Endodermal cell (in vitro differentiated cells): ENCODE measurements around the gene AP5S1. TPM values are rescaled to one million over a fixed set of nuclear protein-coding genes. Genes with fewer than 3 reads are reported as not detected.

Experiments
- DNase-seq: peaks from one replicate; pipeline ENCODE4 v3.0.0-alpha.2; 2017
- H3K27ac ChIP-seq: 2 replicates; pipeline ENCODE4 v1.5.1; 2013; ENCODE audit warnings: mild to moderate bottlenecking, low read depth, low read length, moderate library complexity
- H3K27me3 ChIP-seq: 2 replicates; pipeline ENCODE4 v1.6.1; 2013; ENCODE audit warnings: mild to moderate bottlenecking, low read length, moderate library complexity; ENCODE audit not compliant: insufficient read depth, control insufficient read depth, poor library complexity, severe bottlenecking
- H3K36me3 ChIP-seq: 2 replicates; pipeline ENCODE4 v1.7.0; 2013; ENCODE audit warnings: mild to moderate bottlenecking, low read length, moderate library complexity; ENCODE audit not compliant: control insufficient read depth, insufficient read depth
- H3K4me1 ChIP-seq: one replicate; pipeline ENCODE4 v1.7.0; 2013; ENCODE audit warnings: low read length; ENCODE audit not compliant: control insufficient read depth, insufficient read depth
- H3K4me3 ChIP-seq: 2 replicates; pipeline ENCODE4 v1.5.1; 2013; ENCODE audit warnings: mild to moderate bottlenecking, low read length, moderate library complexity
- H3K9ac ChIP-seq: 2 replicates; pipeline ENCODE4 v1.6.1; 2013; ENCODE audit warnings: mild to moderate bottlenecking, low read length, moderate library complexity; ENCODE audit not compliant: poor library complexity, severe bottlenecking; ENCODE audit errors: extremely low read depth
- H3K9me3 ChIP-seq: 2 replicates; pipeline ENCODE4 v1.6.1; 2013; ENCODE audit warnings: mild to moderate bottlenecking, low read length, moderate library complexity; ENCODE audit not compliant: control insufficient read depth
- H3K27ac Mint-ChIP-seq: 2 replicates; pipeline ENCODE4 v1.8.0; 2020; ENCODE audit warnings: mixed read lengths
- H3K27me3 Mint-ChIP-seq: 2 replicates; pipeline ENCODE4 v1.8.0; 2021; ENCODE audit warnings: mild to moderate bottlenecking, mixed read lengths; ENCODE audit not compliant: insufficient read depth
- H3K36me3 Mint-ChIP-seq: 2 replicates; pipeline ENCODE4 v1.8.0; 2020; ENCODE audit warnings: low read depth, mixed read lengths
- H3K4me1 Mint-ChIP-seq: 2 replicates; pipeline ENCODE4 v1.8.0; 2020; ENCODE audit warnings: mixed read lengths
- H3K4me3 Mint-ChIP-seq: 2 replicates; pipeline ENCODE4 v1.8.0; 2020; ENCODE audit warnings: mild to moderate bottlenecking, moderate library complexity, mixed read lengths
- H3K9me3 Mint-ChIP-seq: 2 replicates; pipeline ENCODE4 v1.8.0; 2020; ENCODE audit warnings: mild to moderate bottlenecking, mixed read lengths
- CTCF ChIP-seq: fragments of 200-600 bp; sonication (generic); conservative IDR thresholded peaks from 2 replicates; pipeline ENCODE4 v1.5.0; 2021; ENCODE audit warnings: antibody characterized with exemption, mild to moderate bottlenecking
- WGBS, 2 experiments: methylation state at CpG; one replicate each; pipeline versions ENCODE4 v1.1.5 to v1.1.7; 2013; ENCODE audit warnings: missing lambda C conversion rate in 2 of 2, mixed read lengths in 1 of 2; ENCODE audit not compliant: insufficient coverage in 1 of 2, insufficient read length in 1 of 2; 5-methylcytosine and 5-hydroxymethylcytosine counted together
- total RNA-seq, 2 donors: library from RNA; stranded (reverse); fragmentation: NEBNext Ultra II Directional in 1 of 2; extraction: Animal tissue kit (Norgen Biotek cat#: 25700) in 1 of 2; gene quantifications; 2 replicates in 1 of 2; 3 replicates in 1 of 2; pipeline ENCODE4 v1.2.1, GENCODE V29; 2021

Gene AP5S1
- total RNA-seq, 2 donors from 2014 or later: 5.1 to 6.1 TPM

GRCh38 chr20:3798908-3799248 lies 21.5 kb upstream of the AP5S1 start:
- no peak overlapping the region for H3K4me3 ChIP-seq
- no peaks in the 10 kb centered on the region for H3K27me3 ChIP-seq
- no peak overlapping the region for H3K9ac ChIP-seq
- H3K36me3 Mint-ChIP-seq: peaks cover 24% of the 10 kb centered on the region
- no peak for DNase-seq
- peaks cover 2% of the 10 kb centered on the region for H3K27me3 Mint-ChIP-seq
- peaks cover 12% of the 10 kb centered on the region for H3K4me1 ChIP-seq
- H3K27ac Mint-ChIP-seq: no peak overlapping the region
- TF ChIP-seq CTCF: no peak
- no peaks in the 10 kb centered on the region for H3K9me3 ChIP-seq
- H3K9me3 Mint-ChIP-seq: no peaks in the 10 kb centered on the region
- H3K4me3 Mint-ChIP-seq: no peak overlapping the region
- 92 to 96% methylated on average over 2 to 3 of the region's 3 CpGs for WGBS, 2 experiments
- peaks cover 20% of the 10 kb centered on the region for H3K4me1 Mint-ChIP-seq
- H3K27ac ChIP-seq: peak overlapping the region; percentile 94
- peaks cover 27% of the 10 kb centered on the region for H3K36me3 ChIP-seq

GRCh38 chr20:3800256-3800877 lies 20.0 kb upstream of the AP5S1 start:
- WGBS, 2 experiments: 89 to 91% methylated on average over 7 to 18 of the region's 18 CpGs
- Histone ChIP-seq H3K9me3 (no peaks in the 10 kb centered on the region), H3K4me3 (no peak overlapping the region), H3K27me3 (no peaks in the 10 kb centered on the region), H3K4me1 (peaks cover 12% of the 10 kb centered on the region), H3K27ac (peak overlapping the region; percentile 94), H3K36me3 (peaks cover 27% of the 10 kb centered on the region), H3K9ac (no peak overlapping the region)
- peak; percentile 91 for DNase-seq
- peaks cover 36% of the 10 kb centered on the region for H3K36me3 Mint-ChIP-seq
- H3K9me3 Mint-ChIP-seq: no peaks in the 10 kb centered on the region
- H3K4me1 Mint-ChIP-seq: peaks cover 20% of the 10 kb centered on the region
- no peak overlapping the region for H3K4me3 Mint-ChIP-seq
- TF ChIP-seq CTCF: no peak
- peak overlapping the region; percentile 70 for H3K27ac Mint-ChIP-seq
- no peaks in the 10 kb centered on the region for H3K27me3 Mint-ChIP-seq

- Histone ChIP-seq H3K27me3 (no peaks in the 10 kb centered on the region), H3K36me3 (peaks cover 31% of the 10 kb centered on the region), H3K27ac (no peak overlapping the region), H3K9me3 (no peaks in the 10 kb centered on the region), H3K4me1 (peaks cover 12% of the 10 kb centered on the region), H3K4me3 (no peak overlapping the region), H3K9ac (no peak overlapping the region)
- DNase-seq: no peak
- no peak for TF ChIP-seq CTCF
- no peaks in the 10 kb centered on the region for H3K27me3 Mint-ChIP-seq
- WGBS, 2 experiments: 86 to 94% methylated on average over 6 to 8 of the region's 8 CpGs
- no peaks in the 10 kb centered on the region for H3K9me3 Mint-ChIP-seq
- no peak overlapping the region for H3K4me3 Mint-ChIP-seq
- H3K4me1 Mint-ChIP-seq: peaks cover 20% of the 10 kb centered on the region
- peaks cover 40% of the 10 kb centered on the region for H3K36me3 Mint-ChIP-seq
- no peak overlapping the region for H3K27ac Mint-ChIP-seq
These were observed 19.5 kb upstream of the AP5S1 start for GRCh38 chr20:3800878-3801260.
